IMR-90 (cell line): ENCODE measurements around the gene EGFL7. TPM values are rescaled to one million over a fixed set of nuclear protein-coding genes. Genes with fewer than 3 reads are reported as not detected.

Source experiments
- ATAC-seq: fragments of 200-7000 bp; cut with Tn5 transposase; 2 replicates; pipeline ENCODE4 v1.9.1; 2020; ENCODE audit warnings: low read depth, mild to moderate bottlenecking, moderate library complexity
- BruUV-seq: library from RNA; stranded (reverse); fragments of 400-500 nt; replicated peaks from 2 replicates; lab custom pipeline; 2021; lab: Mats Ljungman, UMichigan
- CTCF ChIA-PET: fragments of 300-600 bp; formaldehyde crosslinking; extraction: SDS; loops from one replicate; lab custom pipeline; 2021; ENCODE audit warnings: antibody characterized with exemption; lab: Yijun Ruan, JAX
- POLR2A ChIA-PET: fragments of 300-600 bp; sonication (Branson Sonifier 250); formaldehyde crosslinking; loops from one replicate; lab custom pipeline; 2022; ENCODE audit warnings: antibody characterized with exemption; ENCODE audit not compliant: unreplicated experiment; lab: Charles Lee
- DNase-seq: peaks from one replicate; pipeline ENCODE4 v3.0.0; 2013
- H2AFZ ChIP-seq: replicated peaks from 2 replicates; pipeline ENCODE3; 2013; ENCODE audit warnings: low read length, mild to moderate bottlenecking; ENCODE audit not compliant: poor library complexity
- H2AK5ac ChIP-seq: 2 replicates; pipeline ENCODE4 v1.6.1; 2013; ENCODE audit warnings: low read depth, low read length, inconsistent platforms
- H2AK9ac ChIP-seq: replicated peaks from 2 replicates; pipeline ENCODE3; 2013; ENCODE audit warnings: mild to moderate bottlenecking, low read depth, low read length, moderate library complexity; ENCODE audit not compliant: poor library complexity
- H2BK120ac ChIP-seq: 2 replicates; pipeline ENCODE4 v1.6.1; 2013; ENCODE audit warnings: low read depth, low read length, inconsistent platforms
- H2BK15ac ChIP-seq: 3 replicates; pipeline ENCODE4 v1.6.1; 2013; ENCODE audit warnings: low read depth, low read length, inconsistent platforms
- H2BK20ac ChIP-seq: 2 replicates; pipeline ENCODE4 v1.6.1; 2013; ENCODE audit warnings: low read depth, mild to moderate bottlenecking, inconsistent platforms, low read length, moderate library complexity
- H2BK5ac ChIP-seq: 2 replicates; pipeline ENCODE4 v1.6.1; 2013; ENCODE audit warnings: mild to moderate bottlenecking, low read depth, low read length, inconsistent platforms; ENCODE audit not compliant: poor library complexity, severe bottlenecking
- H3K14ac ChIP-seq: replicated peaks from 2 replicates; pipeline ENCODE4 v1.6.1; 2013; ENCODE audit warnings: low read depth, low read length, inconsistent platforms
- H3K18ac ChIP-seq: 2 replicates; pipeline ENCODE4 v1.6.1; 2013; ENCODE audit warnings: low read depth, low read length, control low read depth
- H3K23ac ChIP-seq: 2 replicates; pipeline ENCODE4 v1.6.1; 2013; ENCODE audit warnings: low read depth, low read length, inconsistent platforms
- H3K27ac ChIP-seq: 2 replicates; pipeline ENCODE4 v1.5.1; 2013; ENCODE audit warnings: mild to moderate bottlenecking, control low read depth, low read length; ENCODE audit not compliant: insufficient read depth
- H3K27me3 ChIP-seq: 2 replicates; pipeline ENCODE4 v1.6.1; 2013; ENCODE audit warnings: low read length; ENCODE audit not compliant: control insufficient read depth, insufficient read depth
- H3K36me3 ChIP-seq: 2 replicates; pipeline ENCODE4 v1.6.1; 2013; ENCODE audit warnings: low read length, mixed read lengths; ENCODE audit not compliant: control insufficient read depth, insufficient read depth
- H3K4ac ChIP-seq: 2 replicates; pipeline ENCODE4 v1.6.1; 2013; ENCODE audit warnings: low read depth, low read length, inconsistent platforms
- H3K4me1 ChIP-seq: 2 replicates; pipeline ENCODE4 v1.6.1; 2013; ENCODE audit warnings: low read length, mixed read lengths; ENCODE audit not compliant: control insufficient read depth, insufficient read depth
- H3K4me2 ChIP-seq: 2 replicates; pipeline ENCODE4 v1.6.1; 2013; ENCODE audit warnings: low read depth, mild to moderate bottlenecking, control low read depth, low read length, moderate library complexity
- H3K4me3 ChIP-seq: 2 replicates; pipeline ENCODE4 v1.5.1; 2013; ENCODE audit warnings: low read depth, mild to moderate bottlenecking, control low read depth, low read length, moderate library complexity; ENCODE audit not compliant: insufficient read depth
- H3K56ac ChIP-seq: 2 replicates; pipeline ENCODE4 v1.6.1; 2013; ENCODE audit warnings: low read length, inconsistent platforms; ENCODE audit not compliant: insufficient read depth; ENCODE audit errors: extremely low read depth
- H3K79me1 ChIP-seq, 2 experiments: 2 replicates each; pipeline ENCODE4 v1.6.1; 2013; ENCODE audit warnings: low read length in 2 of 2, inconsistent platforms in 1 of 2, low read depth in 1 of 2
- H3K9ac ChIP-seq: 2 replicates; pipeline ENCODE4 v1.6.1; 2013; ENCODE audit warnings: low read depth, low read length, control low read depth
- H3K9me1 ChIP-seq: 2 replicates; pipeline ENCODE4 v1.6.1; 2013; ENCODE audit warnings: low read length, inconsistent platforms; ENCODE audit not compliant: insufficient read depth
- H3K9me3 ChIP-seq: 2 replicates; pipeline ENCODE4 v1.6.1; 2013; ENCODE audit warnings: low read length; ENCODE audit not compliant: control insufficient read depth, insufficient read depth
- H4K20me1 ChIP-seq: 2 replicates; pipeline ENCODE4 v1.6.1; 2013; ENCODE audit warnings: low read length, inconsistent platforms; ENCODE audit not compliant: insufficient read depth
- H4K5ac ChIP-seq: 2 replicates; pipeline ENCODE4 v1.6.1; 2013; ENCODE audit warnings: mild to moderate bottlenecking, low read depth, low read length, control low read depth
- H4K8ac ChIP-seq, 2 experiments: 2 replicates each; pipeline ENCODE4 v1.6.1; 2013; ENCODE audit warnings: low read depth in 2 of 2, low read length in 2 of 2, control low read depth in 1 of 2, inconsistent platforms in 1 of 2
- H4K91ac ChIP-seq: 2 replicates; pipeline ENCODE4 v1.6.1; 2013; ENCODE audit warnings: low read depth, low read length, inconsistent platforms; ENCODE audit not compliant: insufficient read depth
- BHLHE40 ChIP-seq: fragments of 150-350 bp; IDR thresholded peaks from 2 replicates; pipeline ENCODE4 v1.6.1; 2016; ENCODE audit warnings: mild to moderate bottlenecking, low read depth, low read length
- CEBPB ChIP-seq: IDR thresholded peaks from 2 replicates; pipeline ENCODE4 v1.6.1; 2012; ENCODE audit warnings: low read depth, low read length, improper control_type of control experiment
- CHD1 ChIP-seq: IDR thresholded peaks from 2 replicates; pipeline ENCODE4 v1.6.1; 2012; ENCODE audit warnings: low read depth, low read length, improper control_type of control experiment
- CTCF ChIP-seq: conservative IDR thresholded peaks from 2 replicates; pipeline ENCODE4 v1.5.1; 2012; ENCODE audit warnings: mild to moderate bottlenecking, low read depth, low read length, improper control_type of control experiment
- ELK1 ChIP-seq: fragments of 150-350 bp; IDR thresholded peaks from 2 replicates; pipeline ENCODE4 v1.6.1; 2016; ENCODE audit warnings: low read depth, mild to moderate bottlenecking, low read length, moderate library complexity, borderline replicate concordance
- FOS ChIP-seq: fragments of 150-350 bp; IDR thresholded peaks from 2 replicates; pipeline ENCODE4 v1.6.1; 2016; ENCODE audit warnings: low read depth, low read length
- MAFK ChIP-seq: IDR thresholded peaks from 2 replicates; pipeline ENCODE4 v1.6.1; 2012; ENCODE audit warnings: low read depth, low read length, improper control_type of control experiment
- MAZ ChIP-seq: IDR thresholded peaks from 2 replicates; pipeline ENCODE4 v1.6.1; 2012; ENCODE audit warnings: low read depth, mild to moderate bottlenecking, low read length, improper control_type of control experiment, moderate library complexity, borderline replicate concordance
- NFE2L2 ChIP-seq: fragments of 150-350 bp; IDR thresholded peaks from 2 replicates; pipeline ENCODE4 v1.6.1; 2016; ENCODE audit warnings: low read depth, mild to moderate bottlenecking, low read length
- RAD21 ChIP-seq: IDR thresholded peaks from 2 replicates; pipeline ENCODE4 v1.6.1; 2012; ENCODE audit warnings: low read length, improper control_type of control experiment
- RCOR1 ChIP-seq: IDR thresholded peaks from 2 replicates; pipeline ENCODE4 v1.6.1; 2012; ENCODE audit warnings: mild to moderate bottlenecking, low read length, improper control_type of control experiment; ENCODE audit not compliant: insufficient replicate concordance
- RFX5 ChIP-seq: IDR thresholded peaks from 2 replicates; pipeline ENCODE4 v1.8.0; 2012; ENCODE audit warnings: low read depth, mild to moderate bottlenecking, low read length, moderate library complexity
- SMC3 ChIP-seq: fragments of 150-350 bp; IDR thresholded peaks from 2 replicates; pipeline ENCODE4 v1.6.1; 2016; ENCODE audit warnings: low read depth, mild to moderate bottlenecking, antibody characterized with exemption, low read length, moderate library complexity
- USF2 ChIP-seq: fragments of 150-350 bp; IDR thresholded peaks from 2 replicates; pipeline ENCODE4 v1.6.1; 2017; ENCODE audit warnings: mild to moderate bottlenecking, antibody characterized with exemption, low read length, low read depth
- WGBS, 2 experiments: methylation state at CpG; one replicate each; pipeline versions ENCODE4 v1.1.5 to v1.1.7; 2013; ENCODE audit warnings: missing lambda C conversion rate in 2 of 2; ENCODE audit not compliant: insufficient read length in 1 of 2; ENCODE audit errors: extremely low coverage in 2 of 2; 5-methylcytosine and 5-hydroxymethylcytosine counted together
- dilution Hi-C: fragments of 300-500 bp; cut with HindIII; formaldehyde crosslinking; loops from one replicate; pipeline ENCODE4 v1.14.3; 2018; ENCODE audit warnings: low sequenced_read_pairs; ENCODE audit not compliant: unreplicated experiment
- in situ Hi-C: fragments of 300-500 bp; cut with MboI; formaldehyde crosslinking; loops from 3 replicates; pipeline ENCODE4 v1.14.3; 2019; ENCODE audit warnings: low sequenced_read_pairs, inconsistent platforms, mixed read lengths
- intact Hi-C: fragments of 100-400 bp; cut with micrococcal nuclease; formaldehyde crosslinking; loops from 2 replicates; pipeline ENCODE4 v1.10.0; 2022
- polyA plus RNA-seq, 3 experiments: library from polyadenylated mRNA; depleted of rRNA; stranded (reverse); fragments of >200 nt; gene quantifications; 2 replicates each; pipeline ENCODE4 v1.2.3, GENCODE V29; 2012; ENCODE audit warnings: low replicate concordance in 1 of 3
- total RNA-seq: library from RNA; depleted of rRNA; stranded (reverse); fragments of >200 nt; gene quantifications from 2 replicates; pipeline ENCODE4 v1.2.3, GENCODE V29; 2012

Gene EGFL7
- total and polyA plus RNA-seq, 2 of the 4 experiments (the other 2 are of a cell fraction): 2.2 to 10.4 TPM

GRCh38 chr9:136643596-136644342 is 18.9 kb upstream of the EGFL7 start:
- H3K23ac ChIP-seq: no peak overlapping the region
- H3K27me3 ChIP-seq: peaks cover 20% of the 10 kb centered on the region
- no peak overlapping the region for H3K4ac ChIP-seq
- peaks cover 4% of the 10 kb centered on the region; the same call in 1 of the 2 replicates for H3K4me1 ChIP-seq
- no peak overlapping the region for H4K8ac ChIP-seq
- no peak overlapping the region for H3K4me3 ChIP-seq
- dilution Hi-C loops (no loop called here), in situ Hi-C loops (no loop called here), intact Hi-C loops (no loop called here)
- H2BK15ac ChIP-seq: no peak overlapping the region
- H3K27ac ChIP-seq: no peak overlapping the region
- H2AFZ ChIP-seq: peak overlapping the region; percentile 79
- DNase-seq (no peak), ATAC-seq (peak; percentile 12; the same call in 1 of the 2 replicates)
- POLR2A ChIA-PET: no interaction called here
- no peak overlapping the region for H3K14ac ChIP-seq
- H3K79me1 ChIP-seq: no peaks in the 10 kb centered on the region
- H4K20me1 ChIP-seq: no peaks in the 10 kb centered on the region
- H2AK9ac ChIP-seq: peak overlapping the region; percentile 42
- no peak overlapping the region; the same call in 1 of the 2 replicates for H2AK5ac ChIP-seq
- H3K36me3 ChIP-seq: no peaks in the 10 kb centered on the region
- no peak overlapping the region for H2BK5ac ChIP-seq
- CTCF ChIA-PET: interaction anchor here (0.7 to 1.2 kb wide), 2 partner anchors 119 to 159 kb away, joined by 3 read pairs; no protein-coding TSS in a partner anchor
- no peaks in the 10 kb centered on the region for H3K9me1 ChIP-seq
- no peak overlapping the region for H4K91ac ChIP-seq
- H3K9me3 ChIP-seq: 0 out of 2 replicates have a peak, but pooled peaks cover 2% of the 10 kb centered on the region
- H2BK120ac ChIP-seq: no peak overlapping the region
- WGBS, 2 experiments: 72% methylated on average over 8 of the region's 31 CpGs; no CpG with 5 or more reads in 1 of the 2 experiments
- H4K5ac ChIP-seq: no peak overlapping the region
- H3K18ac ChIP-seq: no peak overlapping the region
- H3K56ac ChIP-seq: no peak overlapping the region
- H3K4me2 ChIP-seq: no peak overlapping the region
- BruUV-seq: no TSS peak
- H2BK20ac ChIP-seq: no peak overlapping the region
- no peak overlapping the region for H3K9ac ChIP-seq
- TF ChIP-seq CHD1 (no peak), RFX5 (no peak), FOS (no peak), SMC3 (no peak), MAZ (no peak), ELK1 (no peak), RAD21 (no peak), NFE2L2 (no peak), MAFK (no peak), USF2 (no peak), CEBPB (no peak), RCOR1 (no peak), BHLHE40 (no peak), CTCF (no peak)
